Cardiac fibroblast (primary cell): ENCODE measurements around the gene ACVR2B.
A peak's percentile ranks its signal among the peaks of the same experiment; 100 is the strongest.

ENCODE experiments used
- DNase-seq, 2 donors: peaks; one replicate each; pipeline versions ENCODE4 v3.0.0 to v3.0.0-alpha.2; 2010; ENCODE audit warnings: low read depth in 2 of 2
- H3K4me3 ChIP-seq, 2 donors: replicated peaks in 1 of 2; 1 replicate in 1 of 2; 2 replicates in 1 of 2; pipeline ENCODE4 v1.5.1; 2011; ENCODE audit warnings: low read depth in 2 of 2, low read length in 2 of 2, mild to moderate bottlenecking in 2 of 2, moderate library complexity in 1 of 2
- TF ChIP-seq, protein P1 (sequence below): IDR thresholded peaks from one replicate; pipeline ENCODE4 v1.5.1; 2011; ENCODE audit warnings: low read depth, mild to moderate bottlenecking, low read length, inconsistent platforms

The ACVR2B gene

GRCh38 chr3:38490281-38491030 lies 36.8 kb downstream of the ACVR2B start:
- TF ChIP-seq, protein P1, sequence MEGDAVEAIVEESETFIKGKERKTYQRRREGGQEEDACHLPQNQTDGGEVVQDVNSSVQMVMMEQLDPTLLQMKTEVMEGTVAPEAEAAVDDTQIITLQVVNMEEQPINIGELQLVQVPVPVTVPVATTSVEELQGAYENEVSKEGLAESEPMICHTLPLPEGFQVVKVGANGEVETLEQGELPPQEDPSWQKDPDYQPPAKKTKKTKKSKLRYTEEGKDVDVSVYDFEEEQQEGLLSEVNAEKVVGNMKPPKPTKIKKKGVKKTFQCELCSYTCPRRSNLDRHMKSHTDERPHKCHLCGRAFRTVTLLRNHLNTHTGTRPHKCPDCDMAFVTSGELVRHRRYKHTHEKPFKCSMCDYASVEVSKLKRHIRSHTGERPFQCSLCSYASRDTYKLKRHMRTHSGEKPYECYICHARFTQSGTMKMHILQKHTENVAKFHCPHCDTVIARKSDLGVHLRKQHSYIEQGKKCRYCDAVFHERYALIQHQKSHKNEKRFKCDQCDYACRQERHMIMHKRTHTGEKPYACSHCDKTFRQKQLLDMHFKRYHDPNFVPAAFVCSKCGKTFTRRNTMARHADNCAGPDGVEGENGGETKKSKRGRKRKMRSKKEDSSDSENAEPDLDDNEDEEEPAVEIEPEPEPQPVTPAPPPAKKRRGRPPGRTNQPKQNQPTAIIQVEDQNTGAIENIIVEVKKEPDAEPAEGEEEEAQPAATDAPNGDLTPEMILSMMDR = no peak
- no peak overlapping the region for H3K4me3 ChIP-seq

DNA sequence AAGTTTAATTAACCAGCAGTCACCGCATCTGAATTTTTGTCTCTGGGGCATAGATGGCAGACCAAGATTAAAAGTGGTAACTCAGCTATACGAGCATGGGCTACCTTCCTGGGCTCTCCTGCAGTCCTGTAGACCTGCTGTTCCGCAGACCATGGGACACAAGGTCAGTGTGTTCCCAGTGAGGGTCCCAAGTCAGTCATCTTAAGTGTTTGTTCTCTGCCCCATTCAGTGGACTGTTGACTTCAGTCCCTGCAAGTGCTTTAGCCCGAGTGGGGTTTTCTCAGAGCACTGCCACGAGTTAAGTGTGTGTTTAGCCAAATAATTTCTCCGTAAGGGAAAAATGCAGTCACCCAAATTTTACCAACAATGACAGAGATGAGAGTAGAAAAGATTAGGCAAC lies 37.5 kb downstream of the ACVR2B start:
- no peak overlapping the region for H3K4me3 ChIP-seq
- TF ChIP-seq, protein P1 = no peak
- DNase-seq = no peak

More at GRCh38 chr3:38490281-38491030, 36.8 kb downstream of the ACVR2B start:
- DNase-seq = no peak

GRCh38 chr3:38493031-38493430 lies 39.3 kb downstream of the ACVR2B start:
- peak; percentile 21 to 50 for DNase-seq
- H3K4me3 ChIP-seq = no peak overlapping the region
- TF ChIP-seq, protein P1 = no peak

DNA sequence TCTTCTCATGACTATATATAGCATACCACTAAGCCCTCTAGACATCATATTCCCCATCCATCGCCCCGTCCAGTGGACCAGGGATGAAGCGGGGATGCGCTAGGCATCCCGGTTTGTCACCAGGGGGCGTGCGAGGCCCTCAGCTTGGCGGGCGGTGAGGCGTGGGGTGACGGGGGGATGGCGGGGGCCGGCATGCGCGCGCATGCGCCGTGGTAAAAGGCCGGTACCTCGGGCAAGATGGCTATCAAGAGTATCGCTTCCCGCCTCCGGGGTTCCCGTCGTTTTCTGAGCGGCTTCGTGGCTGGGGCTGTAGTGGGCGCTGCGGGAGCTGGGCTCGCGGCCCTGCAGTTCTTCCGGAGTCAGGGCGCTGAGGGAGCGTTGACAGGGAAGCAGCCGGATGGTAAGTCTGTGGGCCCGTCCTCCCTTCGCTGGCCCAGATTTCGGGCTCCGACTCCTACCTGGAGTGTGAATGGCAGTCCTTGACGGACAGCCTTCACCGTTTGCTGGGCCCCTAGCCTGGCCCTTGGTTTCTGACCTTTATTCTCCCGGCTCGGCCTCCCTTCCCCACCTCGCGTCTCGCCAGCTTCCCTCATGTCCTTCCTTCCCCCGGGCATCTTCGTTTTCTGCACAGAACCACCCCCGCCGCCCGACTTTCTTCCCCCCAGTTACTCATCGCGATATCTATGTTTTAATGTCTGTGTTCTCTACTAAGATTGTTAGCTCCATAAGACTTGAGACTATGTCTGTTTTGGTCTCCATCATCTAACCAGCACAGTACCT lies 42.6 kb downstream of the ACVR2B start, which contains the start of gene EXOG:
EXOG (plus strand) TSS at position 210 of the 780 bp plus-strand sequence; CDS start at position 238, 28 bp downstream.
- peak; percentile 92 to 95 for DNase-seq
- TF ChIP-seq, protein P1 = peak; percentile 82
- H3K4me3 ChIP-seq = peak within 1 kb of the TSS; percentile 80 to 82

GRCh38 chr3:38497031-38497430 lies 43.3 kb downstream of the ACVR2B start:
- DNase-seq = peak; percentile 33 to 41
- H3K4me3 ChIP-seq = peak overlapping the region; percentile 80 to 82
- TF ChIP-seq, protein P1 = no peak

DNA sequence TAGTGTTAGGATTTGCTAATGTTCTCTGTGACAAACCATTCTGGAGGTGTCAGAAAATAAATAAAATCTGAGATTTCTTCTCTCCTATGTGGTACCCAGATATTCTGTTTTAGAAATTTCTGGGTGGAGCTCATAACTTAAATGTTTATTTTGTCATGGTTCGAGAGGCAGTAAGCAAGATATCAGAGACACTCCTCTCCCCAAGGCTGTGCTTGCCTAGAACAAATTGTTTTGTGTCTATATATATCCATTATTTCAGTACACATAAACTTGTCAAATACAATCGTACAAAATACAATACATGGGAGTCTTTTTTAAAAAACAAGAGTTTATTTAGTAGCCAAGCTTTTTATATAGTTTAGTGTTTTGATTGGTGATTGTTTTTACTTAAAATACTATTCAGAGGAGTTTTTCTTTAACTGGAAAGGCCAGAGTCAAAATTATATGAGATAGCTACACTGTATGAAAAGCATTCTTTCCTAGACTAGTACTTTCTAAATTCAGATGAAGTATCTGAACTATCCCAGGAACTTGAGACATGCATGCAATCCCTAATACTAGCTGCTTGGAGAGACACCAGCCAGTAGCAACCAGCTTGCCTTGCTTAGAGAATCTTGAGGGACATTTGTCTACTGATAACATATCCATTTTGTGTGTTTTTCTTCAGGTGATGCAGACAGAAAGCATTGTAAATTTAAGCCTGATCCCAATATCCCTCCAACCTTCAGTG lies 47.2 kb downstream of the ACVR2B start:
- no peak for DNase-seq
- TF ChIP-seq, protein P1 = no peak
- no peak overlapping the region for H3K4me3 ChIP-seq
